Liver (tissue), 9 donors: ENCODE measurements around the gene TGM2. TPM values are rescaled to one million over a fixed set of nuclear protein-coding genes. Genes with fewer than 3 reads are reported as not detected.

Experiments
- DNase-seq: peaks from one replicate; pipeline ENCODE4 v3.0.0-alpha.2; 2017; ENCODE audit warnings: low spot score
- H3K27ac ChIP-seq, 2 donors: one replicate each; pipeline ENCODE4 v1.7.0; 2013; ENCODE audit warnings: inconsistent platforms in 2 of 2, low read length in 2 of 2, control low read depth in 1 of 2, low read depth in 1 of 2, mild to moderate bottlenecking in 1 of 2
- H3K27me3 ChIP-seq, 4 donors: one replicate each; pipeline versions ENCODE4 v1.6.1 to v1.7.0; 2013; ENCODE audit warnings: low read length in 3 of 4, inconsistent platforms in 1 of 4, mild to moderate bottlenecking in 1 of 4, moderate library complexity in 1 of 4; ENCODE audit not compliant: control insufficient read depth in 4 of 4, insufficient read depth in 4 of 4
- H3K36me3 ChIP-seq, 4 donors: one replicate each; pipeline versions ENCODE4 v1.6.1 to v1.7.0; 2013; ENCODE audit warnings: low read length in 3 of 4, mild to moderate bottlenecking in 3 of 4, low read depth in 1 of 4, moderate library complexity in 1 of 4; ENCODE audit not compliant: control insufficient read depth in 4 of 4, insufficient read depth in 3 of 4
- H3K4me1 ChIP-seq, 4 donors: one replicate each; pipeline versions ENCODE4 v1.6.1 to v1.7.0; 2013; ENCODE audit warnings: low read length in 3 of 4, mild to moderate bottlenecking in 3 of 4, moderate library complexity in 1 of 4; ENCODE audit not compliant: control insufficient read depth in 4 of 4, insufficient read depth in 4 of 4
- H3K4me3 ChIP-seq, 3 donors: one replicate each; pipeline versions ENCODE4 v1.6.1 to v1.7.0; 2013; ENCODE audit warnings: low read length in 3 of 3, control low read depth in 1 of 3, low read depth in 1 of 3, mild to moderate bottlenecking in 1 of 3
- H3K9ac ChIP-seq, 2 donors: one replicate each; pipeline ENCODE4 v1.7.0; 2013; ENCODE audit warnings: low read length in 2 of 2, mild to moderate bottlenecking in 2 of 2, moderate library complexity in 2 of 2, control low read depth in 1 of 2, low read depth in 1 of 2
- H3K9me3 ChIP-seq, 4 donors: one replicate each; pipeline versions ENCODE4 v1.6.1 to v1.7.0; 2013; ENCODE audit warnings: low read length in 3 of 4; ENCODE audit not compliant: control insufficient read depth in 4 of 4
- ATF3 ChIP-seq: IDR thresholded peaks from 2 replicates; pipeline ENCODE4 v1.6.1; 2016; ENCODE audit warnings: antibody characterized with exemption
- EGR1 ChIP-seq, 2 donors: IDR thresholded peaks; 2 replicates each; pipeline ENCODE4 v1.6.1; 2016 to 2018; ENCODE audit warnings: antibody characterized with exemption in 2 of 2, low read depth in 2 of 2
- FOXA1 ChIP-seq: IDR thresholded peaks from 2 replicates; pipeline ENCODE4 v1.6.1; 2016; ENCODE audit warnings: antibody characterized with exemption
- FOXA2 ChIP-seq: IDR thresholded peaks from 2 replicates; pipeline ENCODE4 v1.6.1; 2016; ENCODE audit warnings: antibody characterized with exemption
- GABPA ChIP-seq, 2 donors: IDR thresholded peaks in 1 of 2; conservative IDR thresholded peaks in 1 of 2; 2 replicates each; pipeline ENCODE4 v1.6.1; 2016; ENCODE audit warnings: antibody characterized with exemption in 2 of 2, mild to moderate bottlenecking in 1 of 2, moderate library complexity in 1 of 2
- HNF4A ChIP-seq, 2 donors: conservative IDR thresholded peaks; 2 replicates each; pipeline ENCODE4 v1.6.1; 2016; ENCODE audit warnings: antibody characterized with exemption in 2 of 2, mild to moderate bottlenecking in 2 of 2
- HNF4G ChIP-seq: IDR thresholded peaks from 2 replicates; pipeline ENCODE4 v1.6.1; 2016; ENCODE audit warnings: antibody characterized with exemption
- JUND ChIP-seq, 2 donors: IDR thresholded peaks; 2 replicates each; pipeline ENCODE4 v1.6.1; 2016; ENCODE audit warnings: antibody characterized with exemption in 2 of 2
- NR2F2 ChIP-seq: IDR thresholded peaks from 2 replicates; pipeline ENCODE4 v1.6.1; 2016; ENCODE audit warnings: antibody characterized with exemption
- RAD21 ChIP-seq, 2 donors: IDR thresholded peaks; 2 replicates each; pipeline ENCODE4 v1.6.1; 2016; ENCODE audit warnings: antibody characterized with exemption in 2 of 2, mild to moderate bottlenecking in 2 of 2
- REST ChIP-seq: IDR thresholded peaks from 2 replicates; pipeline ENCODE4 v1.6.1; 2016; ENCODE audit warnings: antibody characterized with exemption, mild to moderate bottlenecking
- RXRA ChIP-seq, 2 donors: IDR thresholded peaks; 2 replicates each; pipeline ENCODE4 v1.6.1; 2017 to 2018; ENCODE audit warnings: antibody characterized with exemption in 2 of 2, mild to moderate bottlenecking in 1 of 2
- SP1 ChIP-seq: IDR thresholded peaks from 2 replicates; pipeline ENCODE4 v1.6.1; 2018; ENCODE audit warnings: antibody characterized with exemption, mild to moderate bottlenecking
- TAF1 ChIP-seq: conservative IDR thresholded peaks from 2 replicates; pipeline ENCODE4 v1.6.1; 2016; ENCODE audit warnings: antibody characterized with exemption, mild to moderate bottlenecking
- YY1 ChIP-seq: IDR thresholded peaks from 2 replicates; pipeline ENCODE4 v1.6.1; 2016; ENCODE audit warnings: antibody characterized with exemption, mild to moderate bottlenecking
- ZBTB33 ChIP-seq: IDR thresholded peaks from 2 replicates; pipeline ENCODE4 v1.6.1; 2016; ENCODE audit warnings: antibody characterized with exemption
- WGBS: extraction: QIAGEN DNeasy Blood & Tissue Kit; methylation state at CpG from one replicate; pipeline ENCODE4 v1.1.7; 2013; 5-methylcytosine and 5-hydroxymethylcytosine counted together
- polyA plus RNA-seq, 2 donors: library from polyadenylated mRNA; stranded (reverse) in 1 of 2; unstranded in 1 of 2; fragments of 200-250 nt in 1 of 2; fragments of >200 nt in 1 of 2; fragmentation: Nextera tagmentation in 1 of 2; extraction: Ambion mirVana in 1 of 2; gene quantifications; one replicate each; pipeline versions ENCODE4 v1.2.1 to v1.2.3, GENCODE V29; 2013 to 2015
- total RNA-seq, 2 donors: library from RNA; depleted of rRNA; stranded (reverse); fragments of >200 nt; gene quantifications; one replicate each; pipeline ENCODE4 v1.2.3, GENCODE V29; 2014
- donor health status: healthy.
- donor health status: healthy.
- donor health status: healthy.
- donor health status: healthy.
- donor health status: healthy.

Gene TGM2
- total and polyA plus RNA-seq, 4 donors = 106 to 375 (median 190) TPM

- Histone ChIP-seq H3K4me1 (peaks cover 2 to 84% (median 74%) of the 10 kb centered on the region in 4 donors), H3K27me3 (no peaks in the 10 kb centered on the region), H3K27ac (peak overlapping the region; percentile 89 to 95), H3K9me3 (no peaks in the 10 kb centered on the region), H3K36me3 (peaks cover 7 to 65% (median 50%) of the 10 kb centered on the region in 4 donors), H3K9ac (peak overlapping the region; percentile 70 to 78), H3K4me3 (no peak overlapping the region)
- TF ChIP-seq NR2F2 = no peak
- TF ChIP-seq TAF1 = no peak
- TF ChIP-seq REST = no peak
- no peak for TF ChIP-seq YY1
- no peak for TF ChIP-seq FOXA1
- TF ChIP-seq HNF4A (conservative IDR thresholded peaks at IDR 0.05) = no peak
- no peak for TF ChIP-seq RXRA (IDR thresholded peaks at IDR 0.05)
- no peak for TF ChIP-seq ZBTB33
- TF ChIP-seq HNF4G = no peak
- no peak for TF ChIP-seq SP1
- no peak for TF ChIP-seq ATF3
- TF ChIP-seq EGR1 (IDR thresholded peaks at IDR 0.05; ENCODE audit: low read depth in 2 of 2) = no peak
- no peak for TF ChIP-seq JUND (IDR thresholded peaks at IDR 0.05)
- no peak for TF ChIP-seq RAD21 (IDR thresholded peaks at IDR 0.05)
- no peak for TF ChIP-seq GABPA (IDR thresholded peaks at IDR 0.05 in 1 of 2, conservative IDR thresholded peaks at IDR 0.05 in 1 of 2)
- no peak for TF ChIP-seq FOXA2
- DNase-seq = no peak
- WGBS = 70% methylated on average over 3 of the region's 3 CpGs
These were observed 13.6 kb downstream of the TGM2 start for GRCh38 chr20:38151455-38151854.

GRCh38 chr20:38150335-38151170 lies 14.5 kb downstream of the TGM2 start:
- Histone ChIP-seq H3K9me3 (no peaks in the 10 kb centered on the region), H3K4me1 (peaks cover 2 to 84% (median 73%) of the 10 kb centered on the region in 4 donors), H3K36me3 (peaks cover 5 to 60% (median 45%) of the 10 kb centered on the region in 4 donors), H3K4me3 (no peak overlapping the region), H3K27ac (peak overlapping the region; percentile 89 to 95), H3K27me3 (no peaks in the 10 kb centered on the region), H3K9ac (peak overlapping the region in 1 of 2 donors; percentile 9)
- WGBS = 91% methylated on average over 8 of the region's 8 CpGs
- DNase-seq = no peak
- TF ChIP-seq REST (no peak), ZBTB33 (no peak), TAF1 (no peak), ATF3 (no peak), FOXA1 (no peak), EGR1 (IDR thresholded peaks at IDR 0.05; ENCODE audit: low read depth in 2 of 2) (no peak), RXRA (IDR thresholded peaks at IDR 0.05) (no peak)
